GM12872 (cell line): Measurements from ENCODE around the gene GALNT7.

Experiments
- TF ChIP-seq, protein P1 (sequence below): IDR thresholded peaks from 3 replicates; pipeline ENCODE4 v1.5.1; 2011; ENCODE audit warnings: low read depth, mild to moderate bottlenecking, low read length, moderate library complexity; ENCODE audit not compliant: insufficient read depth

The GALNT7 gene

GRCh38 chr4:173287486-173287885, 118.9 kb downstream of the GALNT7 start:
- TF ChIP-seq, protein P1, sequence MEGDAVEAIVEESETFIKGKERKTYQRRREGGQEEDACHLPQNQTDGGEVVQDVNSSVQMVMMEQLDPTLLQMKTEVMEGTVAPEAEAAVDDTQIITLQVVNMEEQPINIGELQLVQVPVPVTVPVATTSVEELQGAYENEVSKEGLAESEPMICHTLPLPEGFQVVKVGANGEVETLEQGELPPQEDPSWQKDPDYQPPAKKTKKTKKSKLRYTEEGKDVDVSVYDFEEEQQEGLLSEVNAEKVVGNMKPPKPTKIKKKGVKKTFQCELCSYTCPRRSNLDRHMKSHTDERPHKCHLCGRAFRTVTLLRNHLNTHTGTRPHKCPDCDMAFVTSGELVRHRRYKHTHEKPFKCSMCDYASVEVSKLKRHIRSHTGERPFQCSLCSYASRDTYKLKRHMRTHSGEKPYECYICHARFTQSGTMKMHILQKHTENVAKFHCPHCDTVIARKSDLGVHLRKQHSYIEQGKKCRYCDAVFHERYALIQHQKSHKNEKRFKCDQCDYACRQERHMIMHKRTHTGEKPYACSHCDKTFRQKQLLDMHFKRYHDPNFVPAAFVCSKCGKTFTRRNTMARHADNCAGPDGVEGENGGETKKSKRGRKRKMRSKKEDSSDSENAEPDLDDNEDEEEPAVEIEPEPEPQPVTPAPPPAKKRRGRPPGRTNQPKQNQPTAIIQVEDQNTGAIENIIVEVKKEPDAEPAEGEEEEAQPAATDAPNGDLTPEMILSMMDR: no peak

- TF ChIP-seq, protein P1: peak; percentile 69
Observed at GRCh38 chr4:173288296-173288695, 119.7 kb downstream of the GALNT7 start.

- TF ChIP-seq, protein P1: no peak
Observed at GRCh38 chr4:173288698-173289352, 120.2 kb downstream of the GALNT7 start.

- TF ChIP-seq, protein P1: no peak
Observed at GRCh38 chr4:173289353-173289727, 120.7 kb downstream of the GALNT7 start.

- TF ChIP-seq, protein P1: no peak
Observed at GRCh38 chr4:173291899-173292298, 123.3 kb downstream of the GALNT7 start.

- TF ChIP-seq, protein P1: no peak
Observed at GRCh38 chr4:173293663-173294062, 125.1 kb downstream of the GALNT7 start.

DNA sequence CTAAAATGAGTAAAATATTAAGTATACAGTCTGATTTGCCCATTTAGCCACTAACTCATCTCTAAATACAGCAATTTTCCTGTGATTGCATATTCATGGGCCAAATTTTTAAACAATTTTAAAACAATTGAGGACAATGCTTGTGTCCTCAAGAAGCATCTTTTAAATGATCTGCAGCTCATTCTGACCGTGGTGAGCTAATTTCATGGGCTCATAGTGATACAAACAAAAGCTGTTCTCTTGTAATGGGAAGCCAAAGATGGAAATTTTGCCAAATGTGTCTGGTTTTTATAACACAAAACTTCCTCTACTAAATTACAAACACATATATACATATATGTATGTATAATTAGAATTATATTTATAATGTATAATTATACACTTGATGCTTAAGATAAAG, 125.8 kb downstream of the GALNT7 start:
- TF ChIP-seq, protein P1: no peak
